Limb (tissue), 2 donors: ENCODE data around the gene TOX2.
A peak's percentile ranks its signal among the peaks of the same experiment; 100 is the strongest.

Experiments used
- DNase-seq, 2 donors: peaks; one replicate each; pipeline ENCODE4 v3.0.0-alpha.2; 2016; ENCODE audit errors: extremely low spot score in 2 of 2

The TOX2 gene, protein sequence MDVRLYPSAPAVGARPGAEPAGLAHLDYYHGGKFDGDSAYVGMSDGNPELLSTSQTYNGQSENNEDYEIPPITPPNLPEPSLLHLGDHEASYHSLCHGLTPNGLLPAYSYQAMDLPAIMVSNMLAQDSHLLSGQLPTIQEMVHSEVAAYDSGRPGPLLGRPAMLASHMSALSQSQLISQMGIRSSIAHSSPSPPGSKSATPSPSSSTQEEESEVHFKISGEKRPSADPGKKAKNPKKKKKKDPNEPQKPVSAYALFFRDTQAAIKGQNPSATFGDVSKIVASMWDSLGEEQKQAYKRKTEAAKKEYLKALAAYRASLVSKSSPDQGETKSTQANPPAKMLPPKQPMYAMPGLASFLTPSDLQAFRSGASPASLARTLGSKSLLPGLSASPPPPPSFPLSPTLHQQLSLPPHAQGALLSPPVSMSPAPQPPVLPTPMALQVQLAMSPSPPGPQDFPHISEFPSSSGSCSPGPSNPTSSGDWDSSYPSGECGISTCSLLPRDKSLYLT

DNA sequence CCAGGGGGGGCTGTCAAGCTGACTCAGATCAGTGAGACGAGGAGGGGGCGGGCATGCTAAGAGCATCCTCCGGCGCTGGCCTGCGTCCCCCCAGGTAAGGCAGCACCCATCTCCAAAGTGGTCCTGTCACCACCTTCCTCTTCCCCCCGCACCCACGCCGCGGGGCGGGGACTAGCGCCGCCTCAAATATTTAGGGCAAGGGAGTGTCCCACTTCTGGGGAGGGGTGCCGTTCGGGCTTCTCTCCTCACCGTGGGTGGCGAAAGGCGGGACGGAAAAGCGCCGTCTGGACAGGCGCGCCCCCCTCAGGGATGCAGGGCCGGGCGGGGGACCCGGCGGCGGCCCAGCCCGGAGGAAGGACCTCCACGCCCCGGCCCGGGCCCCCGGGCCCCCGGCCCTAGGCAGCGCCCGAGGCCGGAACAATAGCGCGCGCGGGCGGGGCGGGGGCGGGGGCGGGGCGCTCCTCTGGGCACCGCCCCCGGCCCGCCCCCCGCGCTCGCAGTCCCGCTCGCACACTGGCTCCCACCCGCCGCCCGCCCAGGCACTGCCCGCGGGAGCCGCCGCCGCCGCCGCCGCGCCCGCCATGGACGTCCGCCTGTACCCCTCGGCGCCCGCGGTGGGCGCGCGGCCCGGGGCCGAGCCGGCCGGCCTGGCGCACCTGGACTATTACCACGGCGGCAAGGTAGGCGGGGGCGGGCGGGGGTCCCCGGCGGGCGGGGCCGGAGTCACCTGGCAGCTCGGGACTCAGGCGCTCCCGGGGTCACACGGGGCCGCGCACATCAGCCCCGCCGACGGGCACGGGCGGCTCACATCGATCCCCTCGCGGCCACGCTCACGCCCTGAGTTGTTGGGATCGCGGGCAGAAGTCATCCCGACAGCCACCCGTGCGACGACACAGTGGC, at the start of gene TOX2:
TOX2 (plus strand) TSS at position 542 of the 900 bp plus-strand sequence; CDS start at position 582, 40 bp downstream.
- DNase-seq: peak in 1 of 2 donors; percentile 74

DNA sequence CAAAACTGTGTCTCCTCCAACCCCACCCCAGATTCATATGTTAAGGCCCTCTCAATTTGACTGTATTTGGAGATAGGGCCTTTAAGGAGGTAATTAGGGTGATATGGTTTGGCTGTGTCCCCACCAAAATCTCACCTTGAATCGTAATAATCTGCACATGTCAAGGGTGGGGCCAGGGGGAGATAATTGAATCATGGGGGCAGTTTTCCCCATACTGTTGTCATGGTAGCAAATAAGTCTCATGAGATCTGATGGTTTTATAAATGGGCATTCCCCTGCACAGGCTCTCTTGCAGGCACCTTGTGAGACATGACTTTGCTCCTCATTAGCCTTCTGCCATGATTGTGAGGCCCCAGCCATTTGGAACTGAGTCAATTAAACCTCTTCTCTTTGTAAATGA, 46.6 kb upstream of the TOX2 start:
- DNase-seq: no peak

- no peak for DNase-seq
These were observed 44.2 kb upstream of the TOX2 start for GRCh38 chr20:43870484-43870883.

GRCh38 chr20:43878776-43879175, 35.9 kb upstream of the TOX2 start:
- DNase-seq: no peak

DNA sequence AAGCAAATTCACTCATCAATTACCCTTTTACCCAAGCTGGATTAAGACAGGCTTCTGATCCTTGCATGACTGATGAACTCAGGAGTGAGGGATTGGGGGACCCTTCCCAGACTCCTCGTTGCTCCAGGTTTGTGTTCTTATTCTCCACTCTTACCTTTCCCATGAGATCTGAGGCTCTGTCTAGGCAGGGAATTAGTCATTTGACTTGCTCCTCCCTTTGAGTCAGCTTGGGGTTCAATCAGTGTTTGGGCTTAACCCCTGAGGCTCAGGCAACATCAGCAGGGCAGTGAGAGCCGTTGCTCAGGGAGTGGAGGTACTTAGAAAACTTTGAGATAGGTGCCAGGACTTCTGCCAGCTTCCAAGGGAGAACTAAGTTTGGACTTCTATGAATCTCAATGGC, 20.7 kb upstream of the TOX2 start:
- DNase-seq: no peak

GRCh38 chr20:43894491-43894890, 20.2 kb upstream of the TOX2 start:
- DNase-seq: no peak

DNA sequence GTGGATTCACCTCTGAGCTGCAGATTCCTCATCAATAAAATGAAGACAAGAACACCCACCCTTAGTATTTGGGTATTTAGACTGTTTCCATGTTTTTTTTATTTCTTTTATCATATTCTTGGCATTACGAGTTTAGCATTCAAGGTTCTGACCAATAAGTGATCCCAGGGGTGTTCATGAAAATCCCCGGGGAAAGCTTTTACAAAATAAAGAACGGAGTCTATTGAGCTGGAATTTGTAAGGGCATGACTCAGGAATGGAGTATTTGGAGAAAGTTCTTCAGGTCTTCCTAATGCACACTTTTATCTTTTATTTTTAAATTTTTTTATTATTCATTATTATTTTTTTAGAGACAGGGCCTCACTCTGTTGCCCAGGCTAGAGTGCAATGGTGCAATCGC, 19.4 kb upstream of the TOX2 start:
- DNase-seq: no peak

- no peak for DNase-seq
These were observed 15.2 kb upstream of the TOX2 start for GRCh38 chr20:43899274-43900120.

DNA sequence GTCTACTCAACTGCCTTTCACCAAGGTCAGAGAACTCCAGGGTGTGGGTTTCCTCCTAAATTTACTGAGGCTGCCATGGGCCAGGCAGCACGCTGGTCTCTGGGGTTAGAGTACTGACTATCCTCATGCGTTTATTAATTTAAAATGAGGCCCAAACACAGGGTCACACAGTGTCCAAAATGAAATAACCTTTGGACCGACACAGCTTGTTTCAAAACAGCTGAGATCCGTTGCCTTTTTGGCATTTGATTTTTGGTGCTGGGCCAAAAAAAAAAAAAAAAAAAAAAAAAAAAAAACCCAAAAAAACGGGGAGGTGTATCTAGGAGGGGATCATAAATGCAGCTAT, 14.6 kb upstream of the TOX2 start:
- DNase-seq: no peak

DNA sequence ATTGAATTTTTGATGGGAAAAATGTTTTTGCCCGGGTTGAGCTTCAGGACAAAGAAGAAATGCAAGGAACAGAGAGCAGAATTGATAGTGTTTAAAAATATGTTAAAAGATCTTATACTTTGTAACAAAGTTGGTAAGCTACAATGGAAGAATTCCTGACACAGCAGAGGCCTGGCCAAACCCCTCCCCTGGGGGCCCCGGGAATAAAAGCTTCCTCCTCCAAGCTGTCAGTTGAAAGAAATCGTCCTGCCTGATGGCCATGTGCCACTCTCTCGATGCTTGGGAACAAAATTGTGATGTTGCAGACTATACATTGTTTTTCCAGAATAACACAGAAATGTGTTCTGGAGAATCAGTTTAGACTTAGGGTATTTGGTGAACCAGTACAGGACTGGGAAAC, 14.2 kb upstream of the TOX2 start:
- no peak for DNase-seq

- DNase-seq: no peak
These were observed 13.4 kb upstream of the TOX2 start for GRCh38 chr20:43901296-43901695.

GRCh38 chr20:43903953-43904826, 10.5 kb upstream of the TOX2 start:
- DNase-seq: no peak

- no peak for DNase-seq
These were observed 9.8 kb upstream of the TOX2 start for GRCh38 chr20:43904827-43905177.

DNA sequence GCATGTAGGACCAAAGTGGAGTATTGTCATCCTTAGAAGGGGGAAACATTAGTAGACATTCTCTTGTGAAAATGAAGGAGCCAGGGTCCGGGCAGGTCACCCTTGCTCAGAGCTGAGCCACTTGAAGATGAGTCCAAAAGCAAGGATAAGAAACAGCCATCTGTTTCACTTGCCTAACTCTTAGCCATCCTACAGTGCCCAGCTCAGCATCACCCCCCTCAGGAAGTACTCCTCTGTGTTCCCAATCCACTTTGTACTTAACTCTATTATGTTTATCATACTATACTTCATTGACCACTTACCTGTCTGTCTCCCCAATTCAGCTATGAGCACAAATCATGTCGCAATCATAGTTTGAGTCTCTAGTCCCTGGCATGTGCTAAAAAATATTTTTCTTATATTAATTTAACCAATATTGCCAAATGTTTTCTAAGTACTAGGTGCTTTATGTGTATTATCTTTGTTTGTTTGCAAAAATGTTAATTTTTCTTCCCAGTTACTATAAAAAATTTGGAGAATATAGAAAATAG, 8.1 kb upstream of the TOX2 start:
- no peak for DNase-seq

GRCh38 chr20:43909211-43909610, 5.4 kb upstream of the TOX2 start:
- no peak for DNase-seq

- no peak for DNase-seq
These were observed 4.9 kb upstream of the TOX2 start for GRCh38 chr20:43909720-43910119.

GRCh38 chr20:43910564-43910963, 4.1 kb upstream of the TOX2 start:
- no peak for DNase-seq

GRCh38 chr20:43911066-43911465, 3.6 kb upstream of the TOX2 start:
- no peak for DNase-seq

DNA sequence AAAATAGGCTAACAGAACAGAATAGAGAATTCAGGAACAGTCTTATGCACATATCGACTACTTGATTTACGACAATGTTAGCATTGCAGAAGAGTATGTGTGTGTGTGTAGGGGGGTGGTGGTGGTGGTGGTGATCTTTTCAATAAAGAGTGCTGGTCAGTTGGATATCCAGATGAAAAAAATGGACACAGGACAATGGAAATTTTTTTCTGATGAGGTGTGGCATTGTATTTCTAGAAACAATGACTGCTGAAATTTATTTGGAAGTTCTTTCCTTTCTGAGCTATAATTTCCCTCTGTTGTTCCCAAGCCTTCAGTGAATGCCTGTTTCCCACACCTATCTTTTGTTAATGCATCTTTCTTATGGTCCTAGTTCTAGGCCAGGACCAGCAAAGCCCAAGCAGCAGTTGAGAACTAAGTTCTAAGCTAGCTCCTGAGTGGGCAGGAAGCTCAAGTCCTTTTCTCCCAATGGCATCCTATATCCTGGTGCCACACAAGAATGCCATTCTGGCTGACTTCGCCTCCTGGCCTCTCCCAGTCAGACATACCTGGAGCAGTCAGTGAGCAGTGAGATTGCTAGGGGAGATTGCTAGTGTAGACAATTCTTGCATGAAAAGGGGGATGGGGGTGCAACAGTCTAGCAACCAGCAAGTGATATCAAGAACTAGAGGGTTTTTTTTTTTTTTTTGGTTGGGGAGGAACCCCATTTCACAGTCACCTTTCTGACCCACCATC, 1.2 kb upstream of the TOX2 start:
- DNase-seq: peak in 1 of 2 donors; percentile 9
